ENCODE data around the gene NINJ1.

Gene NINJ1

GRCh38 chr9:93086447-93087224, 47.4 kb downstream of the NINJ1 start:
- DNase-seq: no peak

- DNase-seq: no peak
These were observed 48.4 kb downstream of the NINJ1 start for GRCh38 chr9:93085676-93086075.

- DNase-seq: no peak
These were observed 49.6 kb downstream of the NINJ1 start for GRCh38 chr9:93084471-93084881.

DNA sequence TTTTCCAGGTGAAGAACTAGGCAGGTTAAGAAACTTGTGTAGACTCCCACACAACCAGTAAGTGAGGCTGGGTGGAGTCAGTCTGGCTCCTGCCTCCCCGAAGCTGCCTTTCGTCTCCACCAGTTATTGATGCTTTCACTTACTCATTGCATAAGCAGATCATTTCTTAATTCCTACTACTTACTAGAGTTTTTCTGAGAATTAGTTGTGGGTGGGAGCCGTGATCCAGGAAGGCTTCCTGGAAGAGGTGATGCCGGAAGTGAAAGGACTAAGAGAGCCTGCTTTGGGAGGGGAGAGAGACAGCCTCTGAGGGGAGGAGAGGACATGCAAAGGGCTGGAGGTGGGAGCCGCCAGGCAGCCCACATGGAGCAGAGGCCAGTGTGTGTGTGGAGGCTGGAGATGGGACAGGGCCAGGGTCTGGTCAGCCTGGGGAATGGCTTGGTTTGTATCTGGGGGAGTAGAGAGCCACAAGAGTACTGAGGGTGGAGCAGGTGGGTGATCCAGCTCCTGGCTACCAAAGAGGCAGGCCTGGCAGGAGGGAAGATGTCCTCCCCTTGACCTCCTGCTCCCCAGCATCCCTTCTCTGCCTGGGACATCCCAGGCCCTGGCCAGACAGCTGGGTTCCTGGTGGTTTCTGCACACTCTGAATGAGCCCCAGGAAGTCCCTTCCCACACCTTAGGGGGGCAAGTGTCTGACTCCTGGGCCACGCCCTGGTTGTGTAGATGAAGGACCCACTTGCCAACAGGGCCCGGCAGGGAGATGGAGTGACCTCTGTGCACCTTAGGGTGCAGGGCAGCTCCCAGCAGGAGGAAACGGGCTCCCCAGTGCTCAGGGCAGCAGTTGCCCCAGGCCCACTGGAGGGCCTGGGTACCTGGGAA, 50.2 kb downstream of the NINJ1 start:
- peak; percentile 21 for DNase-seq

GRCh38 chr9:93082841-93083411, 51.1 kb downstream of the NINJ1 start:
- DNase-seq: no peak

DNA sequence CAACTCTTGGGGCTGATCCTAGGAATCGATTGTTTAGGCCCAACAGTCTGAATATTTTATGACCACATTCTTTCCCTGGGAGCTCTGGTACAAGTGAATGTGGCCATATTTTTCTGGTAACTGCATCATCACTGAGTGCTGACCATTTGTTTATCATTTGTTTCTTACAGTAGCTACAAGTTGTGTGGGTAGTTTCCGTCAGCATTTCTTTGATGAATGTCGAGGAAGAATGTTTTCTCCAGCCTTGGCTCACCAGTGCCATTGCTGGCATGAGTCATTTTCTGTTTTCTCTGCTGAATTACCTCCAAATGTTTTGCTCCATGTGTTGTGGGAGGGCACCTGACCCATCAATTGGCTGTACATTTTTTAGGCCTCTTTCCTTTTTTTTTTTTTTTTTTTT, 52.1 kb downstream of the NINJ1 start:
- no peak for DNase-seq

GRCh38 chr9:93081081-93081529, 52.9 kb downstream of the NINJ1 start:
- DNase-seq: no peak

- DNase-seq: no peak
These were observed 53.6 kb downstream of the NINJ1 start for GRCh38 chr9:93080406-93080805.

DNA sequence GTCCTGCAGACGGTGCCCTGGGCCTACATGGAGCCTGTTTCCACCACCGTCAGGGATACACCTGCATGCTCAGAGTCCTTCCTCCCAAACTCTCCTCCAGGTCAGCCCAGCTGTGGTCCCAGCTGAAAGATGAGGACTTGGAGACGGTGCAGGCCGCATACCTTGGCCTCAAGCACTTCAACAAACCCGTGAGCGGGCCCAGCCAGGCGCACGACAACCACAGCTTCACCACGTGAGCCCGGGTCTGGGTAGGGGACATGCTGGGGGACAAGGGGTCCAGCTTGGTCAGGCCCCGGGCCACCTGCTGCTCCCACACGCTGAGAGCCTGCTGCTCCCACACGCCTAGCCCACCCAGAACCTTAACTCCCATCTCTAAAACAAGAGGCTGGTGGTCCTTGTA, 54.7 kb downstream of the NINJ1 start:
- no peak for DNase-seq

DNA sequence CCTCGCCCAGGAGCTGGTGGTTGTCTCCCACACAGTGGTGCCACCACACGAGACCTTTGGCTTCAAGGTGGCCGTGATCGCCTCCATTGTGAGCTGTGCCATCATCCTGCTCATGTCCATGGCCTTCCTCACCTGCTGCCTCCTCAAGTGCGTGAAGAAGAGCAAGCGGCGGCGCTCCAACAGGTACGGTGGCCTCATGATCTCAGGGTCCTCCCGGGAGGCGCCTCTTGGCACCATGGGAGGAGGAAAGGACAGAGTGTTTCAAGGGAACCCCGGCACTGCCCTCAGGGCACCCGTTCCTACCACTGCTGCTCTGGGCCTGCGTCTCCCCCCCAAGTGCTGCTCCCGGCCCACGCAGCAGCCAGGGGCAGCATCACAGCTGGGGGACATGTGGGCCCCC, 56.2 kb downstream of the NINJ1 start:
- no peak for DNase-seq

DNA sequence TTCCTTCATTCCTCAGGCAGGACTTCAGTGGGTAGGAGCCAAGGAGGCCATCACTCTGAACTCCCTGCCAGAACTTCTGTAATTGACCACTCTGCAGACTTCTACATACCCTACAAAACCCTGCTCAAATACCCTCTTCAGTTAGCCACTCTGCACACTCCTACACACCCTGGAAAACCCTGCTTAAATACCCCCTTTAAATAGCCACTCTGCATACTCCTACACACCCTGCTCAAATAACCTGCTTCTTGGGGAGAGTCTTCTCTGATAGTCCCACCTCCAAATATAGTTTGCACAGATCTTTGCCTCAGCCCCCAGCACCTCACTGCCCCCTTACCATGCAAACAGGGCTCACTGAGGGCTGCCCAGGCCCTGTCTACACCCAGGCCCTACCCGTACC, 56.7 kb downstream of the NINJ1 start:
- DNase-seq: no peak

DNA sequence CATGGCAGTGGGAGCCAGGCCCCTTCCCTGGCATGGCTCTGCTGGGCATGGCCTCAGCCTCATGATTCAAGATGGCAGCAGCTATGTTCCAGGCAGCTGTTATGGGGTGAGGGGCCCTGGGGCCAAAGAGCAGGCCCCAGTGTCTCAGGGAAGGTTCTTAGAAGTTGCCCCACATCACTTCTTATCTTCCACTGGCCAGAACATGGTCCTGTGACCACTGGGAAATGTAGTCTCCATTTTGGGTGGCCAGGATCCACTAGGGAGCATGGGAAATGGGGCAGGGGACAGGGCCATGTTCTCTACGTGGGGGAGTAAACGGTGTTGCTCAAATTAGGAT, 57.3 kb downstream of the NINJ1 start:
- no peak for DNase-seq

DNA sequence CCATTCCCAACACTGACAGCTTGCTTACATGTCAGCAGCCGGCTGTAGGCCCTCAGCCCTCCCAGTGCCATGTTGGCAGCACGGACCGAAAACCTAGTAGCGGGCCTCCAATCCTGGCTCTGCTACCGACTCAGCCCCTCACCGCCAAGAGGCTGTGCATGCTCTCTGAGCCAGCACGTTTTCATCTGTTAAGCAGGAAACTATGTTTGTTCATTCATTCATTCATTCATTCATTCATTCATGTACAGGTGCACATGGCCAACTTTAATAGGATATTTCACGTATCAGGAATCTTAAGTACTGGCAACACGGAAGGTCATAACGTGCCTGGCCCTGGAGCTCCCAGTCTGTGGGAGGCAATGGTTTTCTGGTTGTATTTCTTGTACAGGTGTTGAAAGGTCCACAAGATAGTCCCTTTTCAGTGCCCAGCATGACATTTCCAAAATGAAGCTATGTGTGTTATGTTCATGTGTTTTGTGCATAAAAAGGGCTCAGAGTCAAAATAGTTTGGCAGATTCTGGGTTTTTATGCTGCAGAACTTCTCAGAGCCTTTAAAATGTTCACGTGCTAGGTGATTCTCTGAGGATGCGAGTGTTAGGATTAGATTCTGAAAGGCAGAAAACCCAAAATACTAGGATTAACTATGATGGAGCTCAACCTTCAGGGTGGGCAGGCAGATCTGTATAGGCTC, 57.8 kb downstream of the NINJ1 start:
- no peak for DNase-seq

DNA sequence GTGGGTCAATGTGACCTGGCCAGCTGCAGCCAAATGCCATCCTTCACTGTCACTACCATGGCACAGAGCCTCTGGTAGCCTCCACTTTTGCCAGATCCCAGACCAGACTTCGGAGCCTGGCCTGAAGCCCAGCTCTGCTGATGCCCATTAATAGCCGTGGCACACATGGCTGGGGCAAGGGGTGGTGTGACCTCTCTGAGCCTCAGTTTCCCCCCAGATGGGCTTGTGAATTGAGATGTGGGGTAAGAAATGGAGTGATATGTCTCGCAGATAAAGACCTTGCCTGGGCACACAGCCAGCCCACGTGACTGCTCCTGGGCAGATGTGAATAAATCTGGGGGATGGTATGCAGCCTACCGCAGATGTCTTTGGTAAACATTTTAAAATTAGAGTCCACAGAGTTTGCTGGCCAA, 61.7 kb downstream of the NINJ1 start:
- no peak for DNase-seq

Data from stimulated activated naive CD4-positive, alpha-beta T cell treated with Interleukin-2 at 50 U/mL for 16 hours (primary cell).